HG02610 (cell line): ENCODE results near the gene VWCE.

Experiments
- ATAC-seq: cut with Tn5 transposase; IDR thresholded peaks from one replicate; pipeline ENCODE4 v1.9.1; 2021; ENCODE audit warnings: mild to moderate bottlenecking, moderate library complexity; ENCODE audit not compliant: unreplicated experiment

VWCE gene

DNA sequence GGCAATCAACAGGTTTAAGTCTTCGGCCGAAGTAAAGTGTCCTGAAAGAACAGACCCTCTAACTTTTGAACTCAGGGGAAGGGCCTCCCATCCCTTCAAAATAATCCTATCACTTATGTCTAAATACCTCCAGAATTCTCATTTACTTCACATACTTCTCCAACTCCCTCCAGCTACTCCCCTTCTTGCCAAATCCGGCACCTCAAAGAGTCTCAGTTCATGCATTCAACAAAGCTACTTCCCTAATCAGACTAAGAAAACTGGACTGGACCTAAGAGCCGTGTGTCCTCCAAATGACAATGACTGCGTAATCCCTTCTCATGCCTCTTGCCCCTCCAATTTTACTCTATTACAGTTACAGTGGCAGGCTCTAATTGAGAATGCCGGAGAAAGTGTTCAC, 36.5 kb upstream of the VWCE start:
- ATAC-seq, result no peak

DNA sequence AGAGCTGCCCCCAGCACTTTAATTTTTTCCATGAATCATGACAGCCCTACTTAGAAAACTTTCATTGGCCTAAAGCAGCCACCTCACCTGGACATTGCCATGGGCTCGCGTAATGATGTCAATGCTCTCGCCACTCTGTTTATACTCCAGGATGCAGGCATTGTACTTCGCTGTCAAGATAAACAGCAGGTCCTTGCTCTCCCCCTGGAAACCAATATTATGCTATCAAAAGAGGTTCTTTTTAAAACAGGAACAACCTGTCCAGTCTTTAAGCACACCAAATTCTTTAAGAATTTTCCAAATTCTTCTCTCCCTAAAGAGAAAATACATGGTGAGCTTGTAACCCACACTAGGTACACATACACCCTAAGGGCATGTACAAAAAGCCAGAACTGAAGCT, 34.8 kb upstream of the VWCE start:
- ATAC-seq, result no peak

DNA sequence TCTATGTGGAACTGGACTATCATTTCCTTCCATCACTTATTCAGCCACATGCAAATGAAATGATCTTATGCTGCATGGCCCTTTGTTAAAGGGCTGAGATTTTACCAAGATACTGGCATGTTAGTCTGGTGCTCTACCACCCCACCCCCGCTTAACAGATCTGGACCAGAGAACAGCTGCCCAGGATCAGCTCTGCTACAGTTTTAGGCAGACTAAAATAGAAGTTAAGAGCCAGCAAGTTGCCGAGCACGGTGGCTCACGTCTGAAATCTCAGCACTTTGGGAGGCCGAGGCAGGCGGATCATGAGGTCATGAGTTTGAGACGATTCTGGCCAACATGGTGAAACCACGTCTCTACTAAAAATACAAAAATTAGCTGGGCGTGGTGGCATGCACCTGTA, 33.2 kb upstream of the VWCE start:
- ATAC-seq, result no peak

DNA sequence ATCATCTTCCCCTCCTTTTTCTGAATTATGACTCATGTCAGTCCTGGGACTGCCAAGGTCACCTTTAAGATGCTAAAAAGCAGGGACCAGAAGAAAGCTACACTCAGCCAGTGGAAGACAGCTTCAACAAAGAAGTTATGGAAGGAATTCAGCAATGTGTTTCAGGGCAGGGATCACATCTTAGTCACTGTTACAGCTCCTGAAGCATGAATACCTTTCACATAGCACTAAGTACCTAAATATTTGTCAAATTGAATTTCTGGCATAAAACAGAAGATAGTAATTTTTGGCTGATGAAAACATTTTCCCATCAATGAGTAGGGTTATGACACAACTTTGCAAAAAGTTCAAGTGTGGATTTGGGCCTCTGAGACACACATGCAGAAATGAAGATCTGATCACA, 32.6 kb upstream of the VWCE start:
- no peak for ATAC-seq

DNA sequence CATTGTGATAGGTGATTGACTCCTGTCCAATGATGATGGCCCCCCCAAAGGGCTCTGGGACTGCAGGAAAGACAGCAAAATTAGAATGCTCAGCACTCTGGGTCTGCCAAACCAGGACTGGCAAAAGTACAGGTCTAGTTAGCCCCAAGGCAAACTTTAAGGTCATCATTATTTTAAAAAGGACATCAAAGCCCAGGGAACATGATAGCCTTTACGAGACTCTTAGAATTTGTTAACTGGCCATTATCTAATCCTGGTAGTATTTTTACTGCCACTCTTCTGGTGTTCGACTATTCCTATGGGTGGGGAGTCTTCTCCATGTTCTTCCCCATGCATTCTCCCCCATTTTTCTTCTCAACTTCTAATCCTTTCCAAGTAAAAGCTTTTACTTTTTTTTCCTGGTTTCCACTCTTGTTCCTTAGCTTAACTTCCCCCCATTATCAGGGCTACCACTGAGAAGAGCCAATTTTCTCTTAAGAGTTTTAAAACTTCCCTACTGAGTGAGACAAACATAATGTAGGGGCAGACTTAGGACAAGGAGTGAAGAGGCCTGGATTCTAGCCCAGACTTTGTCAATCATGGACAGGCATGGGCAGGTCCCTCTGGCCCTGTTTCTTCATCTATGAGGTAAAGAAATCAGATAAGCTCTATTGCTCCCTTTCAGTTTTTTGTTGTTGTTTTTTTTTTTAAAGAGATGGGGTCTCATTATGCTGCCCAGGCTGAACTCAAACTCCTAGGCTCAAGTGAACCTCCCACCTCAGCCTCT, 30.7 kb upstream of the VWCE start:
- no peak for ATAC-seq

DNA sequence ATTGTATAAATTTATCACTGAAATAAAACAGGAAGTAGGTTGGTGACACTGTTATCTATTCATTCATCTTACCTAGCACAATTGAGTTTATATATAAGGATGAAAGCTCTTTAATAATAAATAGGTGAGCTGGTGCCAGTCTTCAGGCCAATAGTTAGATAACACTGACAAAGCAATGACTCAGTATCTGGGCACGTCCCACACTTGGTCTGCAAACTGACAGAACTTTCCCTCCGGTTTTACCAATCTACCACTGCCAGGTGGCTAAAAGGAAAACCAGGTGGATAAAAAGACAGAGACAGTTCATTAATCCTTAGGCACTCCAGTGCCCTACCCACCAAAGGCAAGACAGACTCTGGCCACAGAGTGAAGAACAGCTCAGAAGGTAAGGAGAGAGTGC, 20.1 kb upstream of the VWCE start:
- ATAC-seq, result no peak

DNA sequence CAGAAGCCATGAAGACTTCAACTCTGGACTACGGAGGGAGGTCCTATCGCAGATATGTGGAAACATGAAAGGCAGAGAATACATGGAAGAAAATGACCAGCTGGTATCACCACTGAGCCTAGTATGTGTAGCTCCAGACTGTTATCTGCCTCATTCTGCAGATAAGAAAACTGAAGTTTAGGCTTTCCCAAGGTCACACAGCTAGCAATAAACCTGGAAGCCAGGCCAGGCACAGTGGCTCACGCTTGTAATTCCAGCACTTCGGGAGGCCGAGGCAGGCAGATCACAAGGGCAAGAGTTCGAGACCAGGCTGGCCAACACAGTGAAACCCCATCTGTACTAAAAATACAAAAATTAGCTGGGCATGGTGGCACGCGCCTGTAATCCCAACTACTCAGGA, 15.6 kb upstream of the VWCE start:
- ATAC-seq, result no peak

DNA sequence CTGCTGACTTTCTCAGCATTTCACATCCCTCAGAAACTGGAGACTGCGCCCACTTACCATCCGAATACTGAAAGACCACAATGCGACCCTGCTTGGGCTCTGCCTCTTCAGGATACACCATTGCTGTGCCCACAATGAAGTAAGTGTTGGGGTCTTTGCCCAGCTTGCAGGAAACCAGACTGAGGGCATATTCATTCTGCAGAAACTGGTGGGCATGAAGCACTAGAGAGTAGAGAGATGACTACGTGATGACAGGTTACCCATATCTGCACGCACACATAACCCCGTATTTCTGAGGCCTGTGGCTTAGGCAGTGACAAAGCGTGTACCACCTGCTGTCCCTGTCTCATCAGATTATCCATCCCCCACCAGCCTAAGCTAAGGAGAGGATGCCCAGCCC, 14.6 kb upstream of the VWCE start:
- no peak for ATAC-seq

DNA sequence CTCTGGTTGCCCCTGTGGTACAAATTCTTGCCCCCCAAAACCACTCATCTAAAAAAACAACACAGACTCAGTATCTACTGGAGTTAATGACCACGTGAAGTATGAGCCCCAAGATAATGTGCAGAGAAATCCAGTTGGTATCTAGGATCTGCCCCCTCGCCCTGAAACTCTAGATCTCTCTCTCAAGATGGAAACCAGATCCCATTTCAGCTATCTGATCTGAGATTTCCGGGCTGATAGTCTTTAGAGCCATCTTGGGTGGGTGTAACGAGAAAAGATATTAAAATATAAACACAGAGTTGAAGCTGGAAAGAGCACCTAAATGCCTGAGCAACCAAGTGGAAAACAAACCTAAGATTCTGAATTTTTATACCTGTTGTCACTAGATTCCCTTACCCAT, 14.0 kb upstream of the VWCE start:
- ATAC-seq, result no peak

DNA sequence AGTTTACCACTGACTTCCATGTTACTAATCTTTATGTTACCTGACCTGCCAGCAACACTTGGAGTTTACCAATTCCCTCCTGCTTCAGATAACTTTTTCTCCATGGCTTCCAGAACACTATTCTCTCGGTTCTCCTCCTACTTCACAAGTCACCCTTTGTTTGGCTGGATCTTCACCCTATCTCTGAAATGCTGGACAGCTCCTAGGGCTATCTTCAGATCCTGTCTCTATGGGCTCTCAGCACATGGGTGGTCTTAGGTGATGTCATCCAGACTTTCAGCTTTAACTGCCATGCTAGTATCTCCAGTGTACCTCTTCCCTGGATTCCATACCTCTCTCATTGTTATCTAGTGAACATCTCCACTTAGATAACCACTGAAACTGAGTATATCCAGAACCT, 12.2 kb upstream of the VWCE start:
- ATAC-seq, result no peak

DNA sequence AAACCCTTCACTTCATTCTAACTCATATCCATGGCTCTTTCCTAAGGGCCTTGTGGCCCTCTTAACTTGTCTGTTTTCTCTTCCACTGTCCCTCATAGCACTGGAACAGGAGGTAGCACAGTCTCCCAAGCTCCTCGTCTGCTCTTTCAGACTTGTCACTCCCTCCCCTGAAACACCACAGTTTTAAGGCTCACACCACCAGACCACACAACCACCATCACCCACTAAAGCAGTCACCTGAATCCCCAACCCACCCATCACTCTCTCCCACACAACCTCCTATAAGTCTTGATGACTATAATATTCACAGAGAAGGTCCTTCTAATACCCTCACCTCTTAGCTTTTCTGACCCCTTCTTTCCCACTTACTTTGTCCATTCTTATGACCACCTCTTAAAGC, 11.1 kb upstream of the VWCE start:
- ATAC-seq, result no peak

DNA sequence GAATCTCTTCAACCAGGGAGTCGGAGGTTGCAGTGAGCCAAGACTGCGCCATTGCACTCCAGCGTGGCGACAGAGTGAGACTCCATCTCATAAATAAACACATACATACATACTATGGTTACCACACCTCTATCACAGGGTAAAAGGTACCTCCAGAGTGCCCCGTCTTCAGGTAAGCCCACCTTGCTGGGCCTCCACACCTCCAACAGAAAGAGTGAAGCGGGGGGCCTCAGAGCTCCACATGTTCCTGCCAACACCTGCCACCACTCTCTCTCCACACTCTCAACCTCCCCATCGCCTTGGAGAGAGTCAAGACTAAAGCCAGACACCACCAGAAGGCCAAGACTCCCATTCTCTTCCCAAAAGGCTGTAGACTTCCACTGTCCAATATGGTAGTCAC, 10.3 kb upstream of the VWCE start:
- no peak for ATAC-seq

DNA sequence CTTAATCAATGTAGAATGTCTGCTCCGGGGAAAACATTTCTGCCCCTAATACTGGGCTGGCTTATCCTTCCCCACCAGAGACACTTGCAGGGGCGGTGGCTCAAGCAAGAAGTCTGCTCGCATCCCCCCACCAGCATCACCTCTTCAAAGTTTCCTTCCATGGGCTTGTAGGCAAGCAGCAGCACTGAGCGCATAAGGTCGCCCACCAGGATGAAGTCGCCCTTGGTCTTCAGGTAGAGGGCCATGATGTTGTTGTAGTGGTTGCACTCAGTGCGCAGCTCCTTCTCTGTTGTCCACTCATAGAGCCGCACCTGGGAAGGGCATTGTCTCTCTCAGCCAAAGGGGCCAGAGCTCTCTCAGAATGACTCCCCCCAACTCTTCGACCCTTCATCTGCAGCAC, 8.6 kb upstream of the VWCE start:
- ATAC-seq, result no peak

DNA sequence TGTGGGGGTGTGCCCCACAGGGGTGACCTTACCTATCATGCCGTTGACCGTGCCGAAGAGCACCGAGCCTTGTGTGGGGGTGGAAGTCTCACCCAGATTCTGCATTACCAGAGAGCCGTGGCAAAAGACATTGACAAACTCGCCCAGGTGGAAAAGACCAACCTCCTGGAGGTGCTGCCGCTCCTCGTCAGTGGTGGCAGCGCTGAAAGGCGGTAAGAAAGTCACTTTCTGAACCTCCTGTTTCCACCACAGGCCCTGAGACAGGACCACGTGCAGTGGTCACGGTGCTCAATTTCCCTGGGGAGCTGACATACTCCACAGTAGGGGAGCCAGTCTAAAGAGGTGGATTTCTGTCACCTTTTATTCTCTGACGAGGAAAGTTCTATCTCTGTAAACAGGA, 7.4 kb upstream of the VWCE start:
- ATAC-seq, result no peak

DNA sequence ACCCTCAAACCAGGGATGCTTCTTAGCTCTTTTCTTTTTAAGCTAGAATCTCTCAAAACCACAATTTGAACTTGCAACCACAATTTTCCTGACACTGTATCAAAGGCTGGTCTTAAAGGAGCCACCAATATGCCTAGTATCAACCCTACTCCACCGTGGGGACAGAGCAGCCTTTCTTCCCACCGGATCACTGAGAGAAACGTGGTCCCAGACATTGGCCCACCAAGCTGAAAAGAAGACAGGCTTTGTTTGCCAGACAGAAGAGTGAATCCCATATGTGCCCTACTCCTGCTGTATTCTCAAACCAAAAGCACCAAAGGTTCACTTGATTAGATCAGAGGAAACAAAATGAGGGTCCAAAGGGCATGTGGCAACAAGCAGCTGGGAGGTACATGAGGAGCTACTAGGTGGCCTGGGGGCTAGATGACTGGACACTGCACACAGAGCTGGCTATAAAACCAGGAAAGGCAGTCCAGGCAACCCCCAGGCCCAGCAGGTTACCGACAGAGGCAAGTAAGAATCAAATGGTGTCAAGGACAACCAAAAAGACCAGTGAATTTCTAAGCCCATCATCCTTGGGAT, 3.6 kb upstream of the VWCE start:
- no peak for ATAC-seq

DNA sequence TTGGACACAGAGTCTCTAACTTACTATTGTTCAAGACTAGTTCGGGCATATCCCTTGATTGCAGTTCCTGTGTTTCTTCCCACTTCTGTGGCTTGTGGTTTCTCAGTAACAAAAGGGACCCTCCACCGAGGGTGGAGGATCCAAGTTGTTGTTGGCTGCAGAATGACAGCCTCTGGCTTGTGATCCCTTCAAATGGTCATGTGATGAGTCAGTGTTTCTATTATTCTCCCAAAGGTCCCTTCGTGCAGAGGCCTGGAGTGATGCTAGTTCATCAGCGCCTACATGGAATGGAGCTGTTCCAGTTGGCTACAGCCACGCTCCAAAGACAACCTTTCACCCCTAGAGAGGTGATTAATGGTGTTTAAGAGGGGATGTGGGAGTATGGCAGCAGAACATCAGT, 2.6 kb upstream of the VWCE start:
- no peak for ATAC-seq

DNA sequence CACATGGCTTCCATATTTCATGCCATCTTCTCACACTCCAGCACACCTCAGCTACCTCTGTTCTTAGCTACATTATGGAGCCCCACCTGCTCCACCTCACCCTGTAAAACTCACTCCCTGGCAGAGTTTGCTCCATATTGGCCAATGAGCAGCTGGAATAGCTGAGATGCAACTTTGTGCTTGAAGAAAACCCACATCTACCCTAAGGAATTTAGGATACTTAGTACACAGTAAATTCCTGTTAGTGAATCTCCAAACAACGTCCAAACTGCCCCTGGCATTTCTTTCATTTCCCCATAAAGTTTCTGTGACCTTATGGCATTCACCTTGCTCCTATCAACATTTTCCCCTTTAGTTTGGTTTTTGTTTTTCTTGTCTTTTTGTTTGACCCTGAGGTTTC, 2.2 kb upstream of the VWCE start:
- no peak for ATAC-seq

DNA sequence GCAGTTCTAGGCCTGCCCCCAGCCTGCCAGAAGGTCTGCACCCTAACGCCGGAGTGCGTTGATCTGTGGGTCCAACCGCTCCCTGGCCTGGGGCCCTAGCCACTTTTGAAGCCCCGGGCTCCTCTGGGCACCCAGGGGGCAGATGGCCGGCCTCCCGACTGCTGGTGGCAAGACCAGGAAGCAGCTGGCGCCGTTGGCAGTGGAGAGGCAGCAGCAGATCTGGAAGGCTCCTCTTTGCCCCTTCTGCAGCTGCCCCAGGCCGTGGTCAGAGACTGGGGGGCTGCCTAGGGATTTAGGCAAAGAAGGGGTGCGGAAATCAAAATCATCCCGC, 445 bp upstream of the VWCE start:
- no peak for ATAC-seq

DNA sequence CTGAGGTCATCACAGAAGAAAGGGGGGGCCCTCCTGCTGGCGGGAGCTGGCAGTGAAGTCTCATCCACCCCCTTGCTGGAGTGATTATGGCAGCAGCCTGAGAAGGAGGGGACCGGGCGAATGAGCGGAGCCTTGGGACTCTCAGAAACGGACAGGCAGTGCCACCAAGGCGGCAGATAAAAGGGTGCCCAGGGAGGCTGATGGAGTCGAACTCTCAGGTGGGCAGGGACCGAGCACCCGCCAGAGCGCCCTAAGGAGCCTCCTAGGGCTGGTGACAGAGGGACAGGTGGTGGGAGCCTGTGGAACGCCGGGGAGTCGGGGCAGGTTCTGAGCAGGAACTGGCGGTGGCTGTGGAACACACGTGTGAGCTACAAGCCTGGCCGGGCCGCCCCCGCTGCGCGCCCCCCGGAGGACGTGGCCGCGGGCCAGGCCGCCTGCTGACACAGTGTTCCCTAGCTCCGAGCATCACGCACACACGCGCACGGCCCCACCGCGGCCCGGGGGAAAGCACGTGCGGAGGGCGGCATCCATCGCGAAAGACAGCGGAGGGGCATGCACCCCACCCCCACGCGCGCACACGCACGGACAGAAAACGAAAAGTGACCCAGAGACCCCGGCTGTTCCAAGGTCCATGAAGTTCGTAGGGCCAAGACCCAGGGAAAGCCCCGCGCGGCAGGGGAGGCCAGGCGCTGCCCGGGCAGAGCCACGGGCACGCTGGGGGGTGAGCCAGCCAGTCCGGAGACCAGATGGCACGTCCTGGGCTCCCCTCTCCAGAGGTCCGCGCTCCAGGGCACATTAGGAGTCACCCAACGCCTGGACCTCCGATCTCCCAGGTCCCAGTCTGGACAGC, 1.0 kb downstream of the VWCE start:
- ATAC-seq, result peak; percentile 34

DNA sequence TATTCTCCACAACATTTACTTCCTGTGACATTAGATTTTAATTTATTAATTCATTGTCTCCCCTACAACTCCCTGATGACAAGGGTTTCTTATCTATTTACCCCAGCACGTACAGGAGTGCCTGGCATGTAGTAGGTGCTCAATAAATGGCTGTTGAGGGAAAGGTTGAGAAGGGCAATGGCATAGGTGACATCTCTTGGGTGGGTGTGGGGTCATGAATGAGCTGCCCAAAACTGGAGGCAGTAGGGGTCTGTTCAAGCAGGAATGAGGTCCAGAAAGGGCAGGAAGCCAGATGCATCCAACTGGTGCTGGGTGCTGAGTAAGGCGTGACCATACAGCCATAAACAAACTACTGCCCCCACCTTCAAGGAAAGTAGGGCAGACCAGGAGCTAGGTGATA, 2.8 kb downstream of the VWCE start:
- no peak for ATAC-seq

DNA sequence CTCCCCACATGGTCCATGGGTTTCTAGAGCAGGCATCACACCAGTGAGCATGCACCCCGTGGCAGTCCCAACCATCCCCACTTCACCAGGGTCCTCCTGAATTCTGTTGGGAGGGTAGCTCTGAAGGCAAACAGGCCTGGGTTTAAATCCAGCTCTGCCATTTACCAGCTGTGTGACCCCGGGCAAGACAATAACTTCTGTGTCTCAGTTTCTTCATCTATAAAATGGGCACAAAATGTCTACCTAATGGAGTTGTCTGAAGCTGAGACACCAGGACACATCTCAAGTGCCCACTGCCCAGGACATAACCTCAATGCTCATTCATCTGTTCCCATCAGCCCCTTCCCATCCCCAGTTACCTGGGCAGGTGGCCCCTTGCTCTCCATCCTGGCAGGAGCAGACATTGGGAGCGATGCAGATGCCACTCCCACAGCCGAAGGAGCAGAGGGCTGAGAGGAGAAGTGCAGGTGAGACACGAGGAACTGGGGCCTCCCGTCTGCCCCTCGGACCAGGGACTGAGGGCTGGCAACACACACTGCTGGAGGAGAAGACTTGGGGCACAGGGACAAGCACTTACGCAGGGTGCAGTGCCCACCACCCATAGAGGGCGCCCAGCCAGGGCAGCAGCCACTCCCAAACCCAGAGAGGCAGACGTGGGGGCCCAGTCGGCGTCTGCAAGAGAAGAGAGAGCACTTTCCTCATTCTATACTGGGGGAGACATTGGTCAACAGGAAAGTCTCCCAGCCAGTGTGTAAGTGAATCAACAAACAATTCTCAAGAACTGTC, 4.0 kb downstream of the VWCE start:
- ATAC-seq, result no peak
